NOMO-1 (cell line): ENCODE measurements around the gene DIS3L2.
"Not testable (repeated sequence)": the region's sequence is repeated elsewhere in the genome, so short reads cannot be mapped to it uniquely, and the experiment has no call there.

Experiments used
- DNase-seq, 2 experiments: peaks; one replicate each; lab custom pipeline; 2025; ENCODE audit not compliant: unreplicated experiment in 2 of 2; lab: John Stamatoyannopoulos, UW

DIS3L2 gene

DNA sequence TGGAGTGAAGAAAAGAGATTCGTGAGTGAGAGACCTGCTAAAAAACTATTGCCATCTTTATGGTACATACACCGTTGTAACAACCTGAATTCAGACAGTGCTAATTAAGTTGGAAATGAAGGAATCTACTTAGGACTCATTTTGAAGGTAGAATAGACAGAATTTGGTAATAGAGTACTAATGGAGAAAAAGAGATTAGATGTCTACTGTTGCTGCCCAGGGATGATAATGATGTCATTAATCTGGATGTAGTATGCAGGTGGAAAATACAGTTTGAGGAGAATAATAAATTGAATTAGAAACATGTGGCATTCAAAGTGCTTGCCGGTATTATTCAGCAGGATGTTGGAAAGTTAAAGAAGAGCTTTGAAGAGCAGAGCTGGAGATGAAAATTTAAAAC is 44.7 kb downstream of the DIS3L2 start:
- no peak for DNase-seq

GRCh38 chr2:232008907-232009638 is 47.6 kb downstream of the DIS3L2 start:
- no peak for DNase-seq

DNA sequence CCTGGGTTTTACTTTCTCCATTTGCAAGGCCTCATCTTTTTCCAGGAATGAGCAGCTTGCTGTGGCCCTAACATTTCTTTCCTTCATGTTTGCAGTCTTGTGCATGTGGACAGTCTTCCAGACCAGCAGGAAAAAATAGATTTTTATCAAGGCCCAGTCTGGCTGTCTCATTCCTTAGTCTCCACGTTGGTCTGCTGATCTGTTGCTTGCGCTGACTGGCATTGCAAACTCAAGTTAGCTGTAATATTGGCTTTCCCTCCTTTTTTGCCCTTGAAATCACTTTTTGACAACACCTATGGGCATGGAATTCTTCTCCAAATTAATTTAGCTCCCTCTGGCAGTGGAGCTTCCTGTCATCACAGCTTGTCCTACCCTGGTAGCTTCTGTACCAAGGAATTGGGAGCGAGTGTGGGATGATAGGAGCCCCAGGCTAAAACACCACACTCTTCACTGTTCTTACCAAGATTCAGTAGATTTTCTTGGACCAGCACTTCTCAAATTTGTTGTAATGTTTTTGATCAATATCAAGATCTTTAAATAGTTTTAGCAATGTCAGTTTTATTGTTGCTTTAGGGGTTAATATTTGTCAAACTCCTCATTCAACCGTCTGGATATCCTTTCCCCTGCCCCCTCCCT is 48.2 kb downstream of the DIS3L2 start:
- DNase-seq, result no peak

- DNase-seq, result peak; percentile 76 to 91
Observed at GRCh38 chr2:232013701-232014353, 52.3 kb downstream of the DIS3L2 start.

DNA sequence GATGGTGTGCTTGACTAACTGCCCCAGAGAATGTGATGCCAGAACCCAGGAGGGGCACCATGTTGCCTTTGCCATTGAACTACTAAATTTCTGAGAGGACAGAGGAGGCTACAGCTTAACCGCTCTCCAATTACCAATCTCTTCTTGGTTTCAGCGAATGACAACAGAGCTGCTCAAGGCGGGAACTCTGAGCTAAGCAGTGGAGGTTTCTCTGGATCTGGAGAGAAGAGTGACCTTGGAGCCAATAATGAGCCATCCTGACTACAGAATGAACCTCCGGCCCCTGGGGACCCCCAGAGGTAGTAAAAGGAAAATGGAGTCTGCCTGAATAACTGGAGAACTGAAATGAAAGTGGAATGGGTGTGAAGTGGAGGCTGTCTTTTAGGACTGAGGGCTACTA is 53.2 kb downstream of the DIS3L2 start:
- DNase-seq, result no peak

GRCh38 chr2:232018181-232018580 is 56.7 kb downstream of the DIS3L2 start:
- DNase-seq, result no peak

- no peak for DNase-seq
Observed at GRCh38 chr2:232022718-232023117, 61.2 kb downstream of the DIS3L2 start.

DNA sequence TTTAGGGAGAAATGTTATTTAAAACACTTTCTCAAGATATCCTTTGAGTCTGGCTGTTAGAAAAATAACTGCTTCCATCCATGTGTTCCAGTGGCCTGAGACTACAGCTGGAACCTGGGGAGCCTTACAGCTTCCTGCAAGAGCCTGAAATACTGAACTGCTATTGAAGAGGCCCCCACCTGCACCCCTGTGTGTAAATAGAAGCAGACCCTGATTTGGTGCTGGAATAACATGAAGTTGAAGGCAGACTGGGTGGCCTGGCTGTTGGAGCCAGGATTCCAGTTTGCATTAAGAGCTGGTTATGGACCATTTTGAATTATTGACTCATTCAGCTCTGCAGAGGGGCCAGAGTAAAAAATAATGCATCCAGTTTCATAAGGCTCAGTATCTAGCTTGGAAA is 61.9 kb downstream of the DIS3L2 start:
- no peak for DNase-seq

GRCh38 chr2:232024457-232024856 is 62.9 kb downstream of the DIS3L2 start:
- no peak for DNase-seq

DNA sequence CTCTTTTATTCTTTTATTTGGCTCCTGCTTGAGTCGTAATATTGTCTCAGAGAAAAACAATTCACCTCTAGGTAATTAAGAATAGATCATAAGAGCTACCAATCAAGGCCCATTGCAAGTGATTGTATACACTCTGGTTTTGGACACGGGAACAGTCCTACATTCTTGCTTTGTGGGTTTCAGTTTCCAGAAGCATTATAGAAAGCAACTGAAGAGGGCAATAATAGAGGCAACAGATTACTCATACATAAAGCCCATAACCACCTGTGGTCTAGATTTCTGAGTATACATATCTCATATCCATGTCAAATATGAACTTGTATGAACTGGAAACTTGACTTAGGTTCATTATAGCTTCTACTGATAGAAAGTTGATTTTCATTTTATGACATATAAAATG is 65.4 kb downstream of the DIS3L2 start:
- no peak for DNase-seq

- no peak for DNase-seq
Observed at GRCh38 chr2:232027530-232027929, 66.0 kb downstream of the DIS3L2 start.

DNA sequence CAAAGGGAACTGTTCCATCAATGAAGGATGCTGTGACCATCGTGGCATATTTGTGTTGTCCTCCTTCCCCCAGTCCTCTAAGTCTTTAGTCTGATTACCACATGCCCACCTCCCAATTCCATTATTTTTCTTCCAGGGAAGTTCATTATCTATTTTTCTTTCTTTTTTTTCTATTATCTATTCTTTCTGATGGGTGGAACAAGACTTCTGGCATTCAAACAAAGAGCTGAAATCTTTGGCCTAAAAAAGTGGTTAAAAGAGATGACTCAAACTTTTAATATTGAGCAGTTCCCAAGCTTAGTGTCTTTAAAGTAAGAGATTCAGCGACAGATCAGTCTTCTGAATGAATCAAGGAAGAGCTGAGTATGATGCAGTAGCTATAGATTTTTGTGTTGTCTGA is 66.6 kb downstream of the DIS3L2 start:
- DNase-seq, result no peak

GRCh38 chr2:232028631-232029030 is 67.1 kb downstream of the DIS3L2 start:
- DNase-seq, result no peak

DNA sequence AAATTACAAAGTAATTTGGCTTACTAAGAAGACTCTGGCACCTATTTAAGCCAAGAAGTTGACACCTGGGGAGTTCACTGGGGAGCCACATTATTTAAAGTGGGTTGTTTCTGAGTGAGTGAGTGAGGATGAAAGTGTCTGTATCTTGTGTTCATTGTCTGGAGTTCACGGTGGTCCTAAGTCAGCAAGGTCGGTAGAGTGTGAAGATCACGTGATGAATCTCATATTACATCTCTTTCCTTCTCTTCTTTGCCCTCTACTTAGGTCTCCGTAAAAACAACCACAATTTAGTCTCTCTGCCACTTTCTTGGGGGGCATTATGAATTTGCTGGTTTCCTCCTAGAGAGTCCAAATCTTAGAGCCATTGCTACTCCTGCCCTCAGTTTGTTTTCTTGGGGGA is 67.8 kb downstream of the DIS3L2 start:
- no peak for DNase-seq

GRCh38 chr2:232030229-232030628 is 68.7 kb downstream of the DIS3L2 start:
- DNase-seq, result no peak

- DNase-seq, result not testable (repeated sequence)
Observed at GRCh38 chr2:232035292-232035691, 73.8 kb downstream of the DIS3L2 start.

- not testable (repeated sequence) for DNase-seq
Observed at GRCh38 chr2:232036876-232037275, 75.4 kb downstream of the DIS3L2 start.

GRCh38 chr2:232038251-232038880 is 76.9 kb downstream of the DIS3L2 start:
- no peak for DNase-seq

DNA sequence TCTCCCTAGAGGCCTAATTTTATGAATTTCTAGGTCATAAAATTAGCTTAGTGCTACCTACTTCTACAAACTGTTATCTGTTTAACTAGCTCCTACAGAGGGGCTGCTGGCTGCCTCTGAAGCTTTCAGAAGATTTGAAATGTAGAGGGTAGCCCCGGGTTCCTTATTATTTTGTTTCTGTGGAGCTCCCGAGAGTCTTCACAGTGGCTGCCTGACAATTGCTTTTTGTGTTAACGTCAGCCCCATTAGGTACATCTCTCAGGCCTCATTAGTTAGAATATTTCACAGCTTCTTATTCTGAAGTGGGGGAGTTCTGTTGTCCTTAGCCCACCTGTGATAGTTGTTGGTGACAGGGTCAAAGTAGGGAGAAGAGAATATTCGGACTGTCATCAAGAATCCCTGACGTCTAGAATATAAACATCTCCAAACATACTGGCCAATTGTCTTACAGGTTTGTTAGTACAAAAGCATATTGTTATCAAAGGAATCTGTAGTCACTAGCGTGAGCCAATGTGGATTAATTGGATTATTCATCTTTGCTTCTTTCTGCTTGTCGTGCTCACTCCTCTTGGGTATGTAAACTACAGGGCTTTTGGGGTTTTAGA is 77.5 kb downstream of the DIS3L2 start:
- no peak for DNase-seq

GRCh38 chr2:232042911-232043574 is 81.5 kb downstream of the DIS3L2 start:
- DNase-seq, result no peak

GRCh38 chr2:232043966-232044365 is 82.5 kb downstream of the DIS3L2 start:
- no peak for DNase-seq
